ENCODE measurements around the gene CFAP410. TPM values are rescaled to one million over a fixed set of nuclear protein-coding genes. Genes with fewer than 3 reads are reported as not detected.

Gene CFAP410
- total RNA-seq, 1 donor from 2014 or later, result 20.6 TPM

DNA sequence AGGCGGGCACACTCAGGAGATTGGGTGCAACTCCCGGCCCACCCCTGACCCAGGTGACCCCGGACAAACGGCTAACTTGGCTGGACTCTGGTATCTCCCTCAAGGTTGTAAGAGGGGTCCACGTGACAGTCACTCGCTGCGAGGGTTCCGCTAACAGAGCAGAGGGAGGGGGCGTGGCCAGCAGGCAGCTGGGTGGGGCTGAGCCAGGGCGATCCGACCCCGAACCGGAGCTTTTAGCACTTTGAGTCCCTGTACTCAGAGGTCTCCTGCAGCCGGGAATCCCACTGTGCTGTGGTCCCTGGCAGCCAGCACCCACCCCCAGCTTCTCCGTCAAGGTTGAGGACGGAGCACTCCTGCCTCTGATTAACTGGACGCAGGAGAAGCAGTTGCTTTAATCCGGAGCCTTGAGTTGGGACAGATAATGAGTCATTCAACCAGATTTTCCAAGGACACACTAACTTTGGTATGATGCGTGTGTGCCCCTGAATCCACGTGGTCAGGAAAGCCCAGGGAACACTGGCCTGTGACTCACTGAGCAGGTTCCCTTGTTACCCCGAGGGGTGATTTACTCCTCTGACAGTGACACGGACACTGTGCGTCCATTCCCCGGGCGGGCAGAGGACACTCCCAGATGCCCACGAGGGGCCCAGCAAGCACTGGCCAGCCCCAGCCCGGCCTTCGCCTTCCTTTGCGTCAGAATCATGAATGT is 31.0 kb upstream of the CFAP410 start:
- H3K36me3 Mint-ChIP-seq (ENCODE audit: unreplicated experiment), result peaks cover 7% of the 10 kb centered on the region
- H3K4me1 Mint-ChIP-seq (ENCODE audit: low read depth, unreplicated experiment), result no peaks in the 10 kb centered on the region
- TF ChIP-seq, protein P1, sequence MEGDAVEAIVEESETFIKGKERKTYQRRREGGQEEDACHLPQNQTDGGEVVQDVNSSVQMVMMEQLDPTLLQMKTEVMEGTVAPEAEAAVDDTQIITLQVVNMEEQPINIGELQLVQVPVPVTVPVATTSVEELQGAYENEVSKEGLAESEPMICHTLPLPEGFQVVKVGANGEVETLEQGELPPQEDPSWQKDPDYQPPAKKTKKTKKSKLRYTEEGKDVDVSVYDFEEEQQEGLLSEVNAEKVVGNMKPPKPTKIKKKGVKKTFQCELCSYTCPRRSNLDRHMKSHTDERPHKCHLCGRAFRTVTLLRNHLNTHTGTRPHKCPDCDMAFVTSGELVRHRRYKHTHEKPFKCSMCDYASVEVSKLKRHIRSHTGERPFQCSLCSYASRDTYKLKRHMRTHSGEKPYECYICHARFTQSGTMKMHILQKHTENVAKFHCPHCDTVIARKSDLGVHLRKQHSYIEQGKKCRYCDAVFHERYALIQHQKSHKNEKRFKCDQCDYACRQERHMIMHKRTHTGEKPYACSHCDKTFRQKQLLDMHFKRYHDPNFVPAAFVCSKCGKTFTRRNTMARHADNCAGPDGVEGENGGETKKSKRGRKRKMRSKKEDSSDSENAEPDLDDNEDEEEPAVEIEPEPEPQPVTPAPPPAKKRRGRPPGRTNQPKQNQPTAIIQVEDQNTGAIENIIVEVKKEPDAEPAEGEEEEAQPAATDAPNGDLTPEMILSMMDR (IDR thresholded peaks at IDR 0.05; ENCODE audit: partially characterized antibody, unreplicated experiment), result no peak
- DNase-seq, result peak; percentile 62
- peaks cover 5% of the 10 kb centered on the region for H3K9me3 Mint-ChIP-seq (ENCODE audit: unreplicated experiment)
- H3K4me3 Mint-ChIP-seq (ENCODE audit: unreplicated experiment), result no peak overlapping the region
- H3K27ac Mint-ChIP-seq (ENCODE audit: unreplicated experiment), result no peak overlapping the region
- H3K27me3 Mint-ChIP-seq (ENCODE audit: unreplicated experiment), result peaks cover 3% of the 10 kb centered on the region

DNA sequence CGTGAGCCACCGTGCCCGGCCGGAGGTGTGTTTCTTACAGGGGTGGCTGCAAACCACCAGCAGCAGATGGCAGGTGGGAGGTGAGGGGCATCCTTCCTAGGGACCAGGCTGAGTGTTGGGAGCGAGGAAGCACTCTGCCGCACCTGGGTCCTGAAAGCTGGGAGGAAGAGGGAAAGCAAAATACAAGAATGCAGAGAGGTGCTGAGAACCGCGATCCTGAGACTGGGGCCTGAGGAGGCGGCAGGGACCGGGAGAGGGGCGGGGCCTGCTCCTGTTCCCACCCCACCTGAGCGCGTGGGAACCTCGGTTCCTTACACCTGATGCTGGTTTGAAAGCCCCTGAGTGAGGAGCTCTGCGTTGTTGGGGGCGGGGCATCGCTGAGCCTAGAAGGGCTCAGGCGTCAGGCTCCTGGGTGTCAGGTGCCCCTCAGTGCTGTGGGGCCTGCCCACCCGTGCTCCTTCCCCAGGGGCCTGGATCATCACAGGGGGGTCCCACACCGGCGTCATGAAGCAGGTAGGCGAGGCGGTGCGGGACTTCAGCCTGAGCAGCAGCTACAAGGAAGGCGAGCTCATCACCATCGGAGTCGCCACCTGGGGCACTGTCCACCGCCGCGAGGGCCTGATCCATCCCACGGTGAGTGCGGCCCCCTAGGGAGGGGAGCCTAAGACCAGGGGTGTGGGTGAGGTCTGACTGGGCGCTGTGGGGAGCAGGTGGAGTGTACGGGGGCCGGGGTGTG is 29.7 kb upstream of the CFAP410 start:
- H3K36me3 Mint-ChIP-seq (ENCODE audit: unreplicated experiment), result peaks cover 4% of the 10 kb centered on the region
- peaks cover 3% of the 10 kb centered on the region for H3K9me3 Mint-ChIP-seq (ENCODE audit: unreplicated experiment)
- no peaks in the 10 kb centered on the region for H3K4me1 Mint-ChIP-seq (ENCODE audit: low read depth, unreplicated experiment)
- H3K27ac Mint-ChIP-seq (ENCODE audit: unreplicated experiment), result no peak overlapping the region
- peaks cover 3% of the 10 kb centered on the region for H3K27me3 Mint-ChIP-seq (ENCODE audit: unreplicated experiment)
- TF ChIP-seq, protein P1 (IDR thresholded peaks at IDR 0.05; ENCODE audit: partially characterized antibody, unreplicated experiment), result no peak
- no peak overlapping the region for H3K4me3 Mint-ChIP-seq (ENCODE audit: unreplicated experiment)
- peak; percentile 48 for DNase-seq

- Mint-ChIP-seq H3K36me3 (ENCODE audit: unreplicated experiment) (peaks cover 15% of the 10 kb centered on the region), H3K27ac (ENCODE audit: unreplicated experiment) (no peak overlapping the region), H3K9me3 (ENCODE audit: unreplicated experiment) (peaks cover 13% of the 10 kb centered on the region), H3K4me3 (ENCODE audit: unreplicated experiment) (no peak overlapping the region), H3K27me3 (ENCODE audit: unreplicated experiment) (peaks cover 3% of the 10 kb centered on the region), H3K4me1 (ENCODE audit: low read depth, unreplicated experiment) (no peaks in the 10 kb centered on the region)
- DNase-seq, result no peak
- TF ChIP-seq, protein P1 (IDR thresholded peaks at IDR 0.05; ENCODE audit: partially characterized antibody, unreplicated experiment), result no peak
These were observed 27.5 kb upstream of the CFAP410 start for GRCh38 chr21:44366586-44367211.

DNA sequence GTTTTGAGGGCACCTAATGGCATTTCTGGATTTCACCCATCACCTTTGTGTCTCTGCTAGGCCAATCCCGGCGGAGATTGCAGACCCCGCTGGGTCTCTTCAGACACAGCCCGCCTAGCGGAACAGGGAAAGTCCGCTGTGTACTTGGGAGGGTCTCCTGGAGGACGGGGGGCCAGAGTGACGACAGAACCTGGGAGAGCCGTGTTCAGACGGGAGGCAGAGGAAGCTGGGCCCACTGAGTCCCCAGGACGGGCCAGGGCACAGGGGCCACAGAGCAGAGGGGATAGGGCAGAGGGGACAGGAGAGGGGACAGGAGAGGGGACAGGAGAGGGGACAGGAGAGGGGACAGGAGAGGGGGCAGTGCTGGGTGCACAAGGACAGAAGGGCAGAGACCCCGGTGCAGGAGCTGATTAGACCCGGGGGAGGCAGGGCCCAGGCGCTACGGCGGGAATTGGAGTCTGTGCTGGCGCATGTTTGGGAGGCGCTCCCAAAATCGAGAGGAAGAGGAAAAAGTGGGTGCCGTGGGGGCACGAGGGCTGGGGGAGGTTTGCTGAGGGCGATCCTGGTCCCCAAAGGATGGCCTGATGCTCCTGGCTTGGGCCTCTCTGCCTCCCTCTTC is 26.9 kb upstream of the CFAP410 start:
- no peak for DNase-seq
- TF ChIP-seq, protein P1 (IDR thresholded peaks at IDR 0.05; ENCODE audit: partially characterized antibody, unreplicated experiment), result no peak
- peaks cover 11% of the 10 kb centered on the region for H3K36me3 Mint-ChIP-seq (ENCODE audit: unreplicated experiment)

More for the DNA sequence above, 26.9 kb upstream of the CFAP410 start:
- peaks cover 3% of the 10 kb centered on the region for H3K27me3 Mint-ChIP-seq (ENCODE audit: unreplicated experiment)
- H3K4me1 Mint-ChIP-seq (ENCODE audit: low read depth, unreplicated experiment), result no peaks in the 10 kb centered on the region
- H3K27ac Mint-ChIP-seq (ENCODE audit: unreplicated experiment), result no peak overlapping the region
- H3K9me3 Mint-ChIP-seq (ENCODE audit: unreplicated experiment), result peaks cover 11% of the 10 kb centered on the region
- no peak overlapping the region for H3K4me3 Mint-ChIP-seq (ENCODE audit: unreplicated experiment)
